ENCODE results near the gene NEDD9. TPM values are rescaled to one million over a fixed set of nuclear protein-coding genes. Genes with fewer than 3 reads are reported as not detected.

NEDD9 gene
- total and polyA plus RNA-seq, 2 of the 13 experiments (the other 11 are each of a cell fraction or from before 2014, with no cell fraction given): 27.1 to 389 TPM

DNA sequence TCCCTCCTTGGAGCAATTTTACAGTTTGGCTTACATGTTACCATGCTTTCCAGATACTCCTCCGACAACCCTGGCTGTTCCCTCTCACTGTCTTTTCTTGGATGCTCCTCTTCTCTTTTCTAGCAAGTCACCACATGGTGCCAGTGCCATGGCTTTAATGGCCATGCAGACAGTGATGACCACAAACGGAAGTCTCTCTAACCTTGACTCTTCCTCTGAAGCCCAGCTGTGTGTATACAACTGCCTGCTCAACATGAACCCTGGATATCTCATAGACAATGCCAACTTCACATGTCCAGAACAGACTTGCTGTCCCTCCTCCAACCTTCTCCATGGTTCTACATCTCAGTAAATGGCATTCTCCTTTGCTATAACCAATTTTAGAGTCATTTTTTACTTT lies 49.8 kb upstream of the NEDD9 start (continued):
- TF ChIP-seq ZNF318 (CRISPR knock-in tag; IDR thresholded peaks at IDR 0.05) (no peak), ZNF331 (CRISPR knock-in tag; IDR thresholded peaks at IDR 0.05) (0 out of 2 replicates have a peak, but pooled peaks have one; percentile 13), REXO4 (CRISPR knock-in tag; IDR thresholded peaks at IDR 0.05; ENCODE audit: borderline replicate concordance) (no peak), ZNF792 (CRISPR knock-in tag; IDR thresholded peaks at IDR 0.05) (no peak; the same call in 1 of the 2 replicates), ZNF225 (CRISPR knock-in tag; IDR thresholded peaks at IDR 0.05) (no peak), CENPX (CRISPR knock-in tag; IDR thresholded peaks at IDR 0.05) (no peak), CAMTA2 (CRISPR knock-in tag; IDR thresholded peaks at IDR 0.05; ENCODE audit: borderline replicate concordance) (no peak), ZFP90 (CRISPR knock-in tag; IDR thresholded peaks at IDR 0.05; ENCODE audit: borderline replicate concordance) (no peak), DR1 (CRISPR knock-in tag; IDR thresholded peaks at IDR 0.05) (no peak), ARID3A (IDR thresholded peaks at IDR 0.05; ENCODE audit: low read depth, low read length) (no peak), ZNF850 (CRISPR knock-in tag; conservative IDR thresholded peaks at IDR 0.05) (no peak), NRL (CRISPR knock-in tag; IDR thresholded peaks at IDR 0.05; ENCODE audit: borderline replicate concordance) (no peak), ARID2 (CRISPR knock-in tag; IDR thresholded peaks at IDR 0.05; ENCODE audit: borderline replicate concordance) (no peak), ZNF768 (CRISPR knock-in tag; IDR thresholded peaks at IDR 0.05) (no peak), DDIT3 (CRISPR knock-in tag; IDR thresholded peaks at IDR 0.05) (no peak), MEIS2 (CRISPR knock-in tag; IDR thresholded peaks at IDR 0.05) (no peak), SOX5 (CRISPR knock-in tag; IDR thresholded peaks at IDR 0.05; ENCODE audit: borderline replicate concordance) (peak; percentile 71), REPIN1 (CRISPR knock-in tag; IDR thresholded peaks at IDR 0.05; ENCODE audit: borderline replicate concordance, low read depth) (no peak), GATAD1 (CRISPR knock-in tag; IDR thresholded peaks at IDR 0.05) (0 out of 2 replicates have a peak, but pooled peaks have one; percentile 31), HDAC6 (IDR thresholded peaks at IDR 0.05; ENCODE audit: low read depth, low read length) (no peak)
- TF ChIP-seq, protein P1, sequence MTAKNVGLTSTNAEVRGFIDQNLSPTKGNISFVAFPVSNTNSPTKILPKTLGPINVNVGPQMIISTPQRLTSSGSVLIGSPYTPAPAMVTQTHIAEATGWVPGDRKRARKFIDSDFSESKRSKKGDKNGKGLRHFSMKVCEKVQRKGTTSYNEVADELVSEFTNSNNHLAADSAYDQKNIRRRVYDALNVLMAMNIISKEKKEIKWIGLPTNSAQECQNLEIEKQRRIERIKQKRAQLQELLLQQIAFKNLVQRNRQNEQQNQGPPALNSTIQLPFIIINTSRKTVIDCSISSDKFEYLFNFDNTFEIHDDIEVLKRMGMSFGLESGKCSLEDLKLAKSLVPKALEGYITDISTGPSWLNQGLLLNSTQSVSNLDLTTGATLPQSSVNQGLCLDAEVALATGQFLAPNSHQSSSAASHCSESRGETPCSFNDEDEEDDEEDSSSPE (CRISPR knock-in tag; IDR thresholded peaks at IDR 0.05): no peak

Data from HepG2 (cell line).